B cell (primary cell): ENCODE data around the gene MAMLD1. TPM values are rescaled to one million over a fixed set of nuclear protein-coding genes. Genes with fewer than 3 reads are reported as not detected.

Experiments used
- ATAC-seq: fragments of 200-7000 bp; cut with Tn5 transposase; one replicate; pipeline ENCODE4 v1.10.0; 2021; ENCODE audit warnings: low read depth, mild to moderate bottlenecking, moderate number of reproducible peaks, moderate library complexity
- CTCF ChIA-PET: fragments of 350-600 bp; sonication (Branson Sonifier 250); formaldehyde crosslinking; loops from one replicate; lab custom pipeline; 2021; ENCODE audit warnings: antibody characterized with exemption, inconsistent platforms; lab: Charles Lee
- POLR2A ChIA-PET: fragments of 350-600 bp; sonication (Branson Sonifier 250); formaldehyde crosslinking; loops from one replicate; lab custom pipeline; 2021; ENCODE audit warnings: antibody characterized with exemption; lab: Charles Lee
- DNase-seq: peaks from one replicate; pipeline ENCODE4 v3.0.0; 2013
- H2AFZ ChIP-seq: 2 replicates; pipeline ENCODE4 v1.6.1; 2012; ENCODE audit warnings: mild to moderate bottlenecking, low read depth, low read length; ENCODE audit not compliant: insufficient read depth, poor library complexity, severe bottlenecking
- H3K27ac ChIP-seq, 2 donors: 1 replicate in 1 of 2; 2 replicates in 1 of 2; pipeline ENCODE4 v1.5.1; 2012 to 2013; ENCODE audit warnings: low read length in 2 of 2, mild to moderate bottlenecking in 2 of 2, moderate library complexity in 1 of 2
- H3K27me3 ChIP-seq, 4 experiments: fragments of 200-600 bp in 1 of 4; sonication (generic) in 1 of 4; replicated peaks in 1 of 4; 1 replicate in 2 of 4; 2 replicates in 2 of 4; pipeline versions ENCODE4 v1.6.1 to v1.7.0; 2013 to 2016; ENCODE audit warnings: low read length in 3 of 4, mild to moderate bottlenecking in 2 of 4, mixed read lengths in 1 of 4, moderate library complexity in 1 of 4; ENCODE audit not compliant: insufficient read depth in 4 of 4, control insufficient read depth in 3 of 4; ENCODE audit errors: control extremely low read depth in 1 of 4
- H3K36me3 ChIP-seq, 2 experiments: replicated peaks in 1 of 2; 1 replicate in 1 of 2; 2 replicates in 1 of 2; pipeline versions ENCODE4 v1.6.1 to v1.7.1; 2013; ENCODE audit warnings: low read length in 1 of 2; ENCODE audit not compliant: insufficient read depth in 2 of 2, control insufficient read depth in 1 of 2; ENCODE audit errors: control extremely low read depth in 1 of 2, extremely low read depth in 1 of 2
- H3K4me1 ChIP-seq, 2 donors: fragments of 200-600 bp in 1 of 2; sonication (generic) in 1 of 2; 1 replicate in 1 of 2; 2 replicates in 1 of 2; pipeline versions ENCODE4 v1.5.1 to v1.6.1; 2013 to 2017; ENCODE audit warnings: low read length in 2 of 2; ENCODE audit not compliant: control insufficient read depth in 2 of 2, insufficient read depth in 2 of 2
- H3K4me2 ChIP-seq: replicated peaks from 2 replicates; pipeline ENCODE3; 2012; ENCODE audit warnings: mild to moderate bottlenecking, low read depth, low read length; ENCODE audit not compliant: poor library complexity, severe bottlenecking
- H3K4me3 ChIP-seq, 5 experiments: fragments of 200-600 bp in 1 of 5; sonication (generic) in 1 of 5; 1 replicate in 3 of 5; 2 replicates in 2 of 5; pipeline versions ENCODE4 v1.5.1 to v1.7.0; 2011 to 2016; ENCODE audit warnings: low read length in 4 of 5, mild to moderate bottlenecking in 4 of 5, low read depth in 2 of 5, control low read depth in 1 of 5, moderate library complexity in 1 of 5; ENCODE audit not compliant: insufficient read depth in 1 of 5; ENCODE audit errors: control extremely low read depth in 1 of 5, extremely low read depth in 1 of 5
- H3K79me2 ChIP-seq: fragments of 200-600 bp; sonication (generic); one replicate; pipeline ENCODE4 v1.6.0; 2016; ENCODE audit warnings: low read length; ENCODE audit not compliant: control insufficient read depth, insufficient read depth
- H3K9ac ChIP-seq: fragments of 200-600 bp; sonication (generic); 2 replicates; pipeline ENCODE4 v1.6.1; 2017; ENCODE audit warnings: mild to moderate bottlenecking, low read length, moderate library complexity
- H3K9me3 ChIP-seq, 3 donors: one replicate each; pipeline versions ENCODE4 v1.6.1 to v1.7.1; 2013; ENCODE audit warnings: low read length in 2 of 3; ENCODE audit not compliant: control insufficient read depth in 2 of 3, insufficient read depth in 1 of 3; ENCODE audit errors: control extremely low read depth in 1 of 3
- H4K20me1 ChIP-seq: 2 replicates; pipeline ENCODE4 v1.6.0; 2012; ENCODE audit warnings: mild to moderate bottlenecking, low read length; ENCODE audit not compliant: insufficient read depth, control insufficient read depth, poor library complexity, severe bottlenecking
- H3K27ac Mint-ChIP-seq: one replicate; pipeline ENCODE4 v1.8.0; 2021; ENCODE audit warnings: mixed read lengths
- H3K27me3 Mint-ChIP-seq: one replicate; pipeline ENCODE4 v1.8.0; 2021; ENCODE audit warnings: mixed read lengths
- H3K4me1 Mint-ChIP-seq: one replicate; pipeline ENCODE4 v1.8.0; 2021; ENCODE audit warnings: mixed read lengths
- H3K4me3 Mint-ChIP-seq: one replicate; pipeline ENCODE4 v1.8.0; 2021; ENCODE audit warnings: mixed read lengths
- H3K9me3 Mint-ChIP-seq: one replicate; pipeline ENCODE4 v1.8.0; 2022; ENCODE audit warnings: mixed read lengths; ENCODE audit not compliant: insufficient read depth
- EZH2 ChIP-seq: IDR thresholded peaks from 2 replicates; pipeline ENCODE4 v1.6.1; 2012; ENCODE audit warnings: borderline replicate concordance, low read depth, mild to moderate bottlenecking, moderate library complexity, low read length; ENCODE audit not compliant: insufficient read depth, poor library complexity, severe bottlenecking
- WGBS: methylation state at CpG from one replicate; pipeline ENCODE4 v1.1.5; 2013; ENCODE audit warnings: missing lambda C conversion rate; ENCODE audit not compliant: insufficient coverage; 5-methylcytosine and 5-hydroxymethylcytosine counted together
- intact Hi-C: fragments of 100-400 bp; cut with micrococcal nuclease; formaldehyde crosslinking; loops from one replicate; pipeline ENCODE4 v1.10.0; 2022
- polyA plus RNA-seq: library from polyadenylated mRNA; depleted of rRNA; stranded (reverse); fragments of >200 nt; gene quantifications from 2 replicates; pipeline ENCODE4 v1.2.3, GENCODE V29; 2012
- total RNA-seq, 2 donors: library from RNA; stranded (reverse); fragments of 120-200 nt in 1 of 2; gene quantifications; 1 replicate in 1 of 2; 2 replicates in 1 of 2; pipeline versions ENCODE4 v1.2.3 to v1.2.4, GENCODE V29; 2013 to 2022
- TF ChIP-seq, protein P1 (sequence below): fragments of 200-600 bp; IDR thresholded peaks from one replicate; pipeline ENCODE4 v1.8.0; 2022; ENCODE audit warnings: antibody characterized with exemption, mild to moderate bottlenecking

Gene MAMLD1
- total and polyA plus RNA-seq, 2 donors (not counting 1 experiment from before 2014, with no cell fraction given), result 1.4 to 1.9 TPM

DNA sequence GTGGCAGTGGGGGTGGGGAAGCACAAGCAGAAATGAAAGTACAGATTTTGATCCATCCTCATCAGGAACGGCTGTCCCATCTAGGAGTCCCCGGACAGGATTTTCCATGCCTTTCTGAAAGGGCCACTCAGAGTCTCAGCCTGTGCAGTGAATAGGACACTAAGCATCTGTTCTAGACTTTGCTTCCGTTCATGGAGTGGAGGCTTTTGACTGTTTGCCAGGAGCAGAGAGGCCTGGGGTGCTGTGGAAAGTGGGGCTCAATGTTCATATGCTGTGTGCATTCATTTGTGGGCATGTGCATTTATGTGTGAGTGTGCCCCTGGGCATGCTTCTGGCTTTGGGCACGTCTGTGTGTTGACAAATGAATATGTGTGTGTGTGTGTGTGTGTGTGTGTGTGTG is 25.6 kb upstream of the MAMLD1 start:
- no peaks in the 10 kb centered on the region for H3K4me1 ChIP-seq
- no peak overlapping the region for H3K9ac ChIP-seq
- no peaks in the 10 kb centered on the region for H3K79me2 ChIP-seq
- WGBS, result 78% methylated on average over 4 of the region's 4 CpGs
- Mint-ChIP-seq H3K9me3 (no peaks in the 10 kb centered on the region), H3K4me1 (peaks cover 3% of the 10 kb centered on the region), H3K27ac (no peak overlapping the region), H3K4me3 (no peak overlapping the region), H3K27me3 (no peaks in the 10 kb centered on the region)
- intact Hi-C loops, result no loop called here
- ChIA-PET POLR2A (no interaction called here), CTCF (no interaction called here)
- TF ChIP-seq, protein P1, sequence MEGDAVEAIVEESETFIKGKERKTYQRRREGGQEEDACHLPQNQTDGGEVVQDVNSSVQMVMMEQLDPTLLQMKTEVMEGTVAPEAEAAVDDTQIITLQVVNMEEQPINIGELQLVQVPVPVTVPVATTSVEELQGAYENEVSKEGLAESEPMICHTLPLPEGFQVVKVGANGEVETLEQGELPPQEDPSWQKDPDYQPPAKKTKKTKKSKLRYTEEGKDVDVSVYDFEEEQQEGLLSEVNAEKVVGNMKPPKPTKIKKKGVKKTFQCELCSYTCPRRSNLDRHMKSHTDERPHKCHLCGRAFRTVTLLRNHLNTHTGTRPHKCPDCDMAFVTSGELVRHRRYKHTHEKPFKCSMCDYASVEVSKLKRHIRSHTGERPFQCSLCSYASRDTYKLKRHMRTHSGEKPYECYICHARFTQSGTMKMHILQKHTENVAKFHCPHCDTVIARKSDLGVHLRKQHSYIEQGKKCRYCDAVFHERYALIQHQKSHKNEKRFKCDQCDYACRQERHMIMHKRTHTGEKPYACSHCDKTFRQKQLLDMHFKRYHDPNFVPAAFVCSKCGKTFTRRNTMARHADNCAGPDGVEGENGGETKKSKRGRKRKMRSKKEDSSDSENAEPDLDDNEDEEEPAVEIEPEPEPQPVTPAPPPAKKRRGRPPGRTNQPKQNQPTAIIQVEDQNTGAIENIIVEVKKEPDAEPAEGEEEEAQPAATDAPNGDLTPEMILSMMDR, result no peak
- TF ChIP-seq EZH2, result no peak
- H3K4me2 ChIP-seq, result no peak overlapping the region
- DNase-seq, result no peak
- H3K9me3 ChIP-seq, result no peaks in the 10 kb centered on the region
- no peak overlapping the region for H3K4me3 ChIP-seq
- H3K36me3 ChIP-seq, result no peaks in the 10 kb centered on the region
- ATAC-seq, result no peak
- H2AFZ ChIP-seq, result no peak overlapping the region
- no peaks in the 10 kb centered on the region for H4K20me1 ChIP-seq
- no peaks in the 10 kb centered on the region for H3K27me3 ChIP-seq
- no peak overlapping the region for H3K27ac ChIP-seq

GRCh38 chrX:150338615-150339014 is 24.5 kb upstream of the MAMLD1 start:
- no peaks in the 10 kb centered on the region for H3K9me3 Mint-ChIP-seq
- no peak overlapping the region for H3K4me2 ChIP-seq
- no peak overlapping the region for H3K27ac Mint-ChIP-seq
- no peak overlapping the region for H3K4me3 ChIP-seq
- TF ChIP-seq, protein P1, result no peak
- TF ChIP-seq EZH2, result no peak
- H3K36me3 ChIP-seq, result no peaks in the 10 kb centered on the region
- no peaks in the 10 kb centered on the region for H3K27me3 Mint-ChIP-seq
- H3K79me2 ChIP-seq, result no peaks in the 10 kb centered on the region
- WGBS, result 93% methylated on average over 7 of the region's 8 CpGs
- intact Hi-C loops, result no loop called here
- no peak for ATAC-seq
- no peaks in the 10 kb centered on the region for H4K20me1 ChIP-seq
- H3K4me1 Mint-ChIP-seq, result no peaks in the 10 kb centered on the region
- no peak overlapping the region for H3K27ac ChIP-seq
- no peak overlapping the region for H3K4me3 Mint-ChIP-seq
- no peak overlapping the region for H2AFZ ChIP-seq
- H3K9me3 ChIP-seq, result no peaks in the 10 kb centered on the region
- no peaks in the 10 kb centered on the region for H3K27me3 ChIP-seq
- H3K9ac ChIP-seq, result no peak overlapping the region
- no peaks in the 10 kb centered on the region for H3K4me1 ChIP-seq
- ChIA-PET CTCF (no interaction called here), POLR2A (no interaction called here)
- no peak for DNase-seq
